Activated T-helper 9 cell treated with anti-CD3 and anti-CD28 coated beads, Interleukin-2, amount 50 U/mL, for 16 hours (primary cell): Measurements from ENCODE around the gene PPP1R9A.

Source experiments
- DNase-seq: peaks from one replicate; pipeline ENCODE4 v3.0.0-alpha.2; 2020; ENCODE audit warnings: low read depth

PPP1R9A gene

GRCh38 chr7:95204618-95205017, 297.2 kb downstream of the PPP1R9A start:
- DNase-seq, result no peak

GRCh38 chr7:95205665-95206225, 298.4 kb downstream of the PPP1R9A start:
- DNase-seq, result no peak

GRCh38 chr7:95209276-95209675, 301.9 kb downstream of the PPP1R9A start:
- DNase-seq, result no peak

- no peak for DNase-seq
Measured at GRCh38 chr7:95209788-95210187, 302.4 kb downstream of the PPP1R9A start.

- DNase-seq, result no peak
Measured at GRCh38 chr7:95213148-95213547, 305.8 kb downstream of the PPP1R9A start.

- DNase-seq, result no peak
Measured at GRCh38 chr7:95213809-95214492, 306.6 kb downstream of the PPP1R9A start.

GRCh38 chr7:95219721-95220120, 312.3 kb downstream of the PPP1R9A start:
- no peak for DNase-seq

- DNase-seq, result no peak
Measured at GRCh38 chr7:95220328-95220727, 312.9 kb downstream of the PPP1R9A start.

GRCh38 chr7:95225301-95225700, 317.9 kb downstream of the PPP1R9A start:
- no peak for DNase-seq

GRCh38 chr7:95229301-95229700, 321.9 kb downstream of the PPP1R9A start:
- DNase-seq, result no peak

GRCh38 chr7:95238252-95238943, 331.0 kb downstream of the PPP1R9A start:
- DNase-seq, result no peak

- DNase-seq, result no peak
Measured at GRCh38 chr7:95240921-95241320, 333.5 kb downstream of the PPP1R9A start.

GRCh38 chr7:95242266-95242665, 334.9 kb downstream of the PPP1R9A start:
- DNase-seq, result no peak

GRCh38 chr7:95244616-95245015, 337.2 kb downstream of the PPP1R9A start:
- no peak for DNase-seq

- DNase-seq, result no peak
Measured at GRCh38 chr7:95245828-95246500, 338.6 kb downstream of the PPP1R9A start.

GRCh38 chr7:95246831-95247370, 339.5 kb downstream of the PPP1R9A start:
- no peak for DNase-seq

GRCh38 chr7:95250571-95250970, 343.2 kb downstream of the PPP1R9A start:
- DNase-seq, result no peak

- DNase-seq, result no peak
Measured at GRCh38 chr7:95251966-95252365, 344.6 kb downstream of the PPP1R9A start.

- DNase-seq, result no peak
Measured at GRCh38 chr7:95253986-95254385, 346.6 kb downstream of the PPP1R9A start.

GRCh38 chr7:95255691-95256090, 348.3 kb downstream of the PPP1R9A start:
- DNase-seq, result no peak

GRCh38 chr7:95261895-95262415, 354.6 kb downstream of the PPP1R9A start:
- DNase-seq, result no peak

GRCh38 chr7:95262875-95263274, 355.5 kb downstream of the PPP1R9A start:
- DNase-seq, result no peak
